ENCODE measurements around the gene HPS1.
A peak's percentile ranks its signal among the peaks of the same experiment; 100 is the strongest.

HPS1 gene

DNA sequence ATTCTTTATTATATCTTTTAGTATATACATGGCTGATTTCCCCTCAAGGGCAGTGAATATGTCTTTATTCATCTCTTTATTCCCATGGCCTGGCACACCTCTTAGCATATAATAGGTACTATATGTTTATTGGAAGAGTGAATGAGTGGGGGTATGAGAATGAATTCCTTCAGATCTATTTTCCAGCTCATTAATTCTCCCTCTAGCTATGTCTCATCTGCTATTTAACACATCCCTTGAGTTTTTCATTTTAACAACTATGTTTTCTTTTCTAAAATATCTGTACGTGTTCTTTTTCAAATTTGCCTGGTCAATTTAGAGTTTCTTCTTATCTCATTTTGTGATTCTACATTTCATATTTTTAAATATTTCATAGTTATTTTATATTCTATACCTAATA lies 14.4 kb downstream of the HPS1 start:
- DNase-seq (ENCODE audit: low read depth in 2 of 2): no peak

DNA sequence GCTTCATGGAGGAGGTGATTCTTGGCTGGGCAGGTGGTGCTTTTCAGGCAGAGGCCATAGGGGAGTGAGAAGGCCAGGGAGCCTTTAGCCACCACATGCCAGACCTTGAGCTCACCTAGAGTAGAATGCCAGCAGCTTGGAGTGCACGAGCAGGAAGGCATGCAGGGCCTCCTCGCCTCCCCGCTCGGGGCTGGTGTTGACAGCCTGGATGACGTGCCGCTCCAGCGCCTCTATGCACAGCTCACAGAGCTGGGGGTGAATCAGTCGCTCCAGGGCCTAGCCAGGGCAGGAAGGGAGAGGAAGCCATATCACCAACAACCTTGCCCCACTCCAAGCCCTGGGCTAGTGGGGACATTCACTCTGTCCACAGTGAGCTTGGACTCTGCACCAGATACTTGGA lies 15.7 kb downstream of the HPS1 start:
- DNase-seq (ENCODE audit: low read depth in 2 of 2): no peak

DNA sequence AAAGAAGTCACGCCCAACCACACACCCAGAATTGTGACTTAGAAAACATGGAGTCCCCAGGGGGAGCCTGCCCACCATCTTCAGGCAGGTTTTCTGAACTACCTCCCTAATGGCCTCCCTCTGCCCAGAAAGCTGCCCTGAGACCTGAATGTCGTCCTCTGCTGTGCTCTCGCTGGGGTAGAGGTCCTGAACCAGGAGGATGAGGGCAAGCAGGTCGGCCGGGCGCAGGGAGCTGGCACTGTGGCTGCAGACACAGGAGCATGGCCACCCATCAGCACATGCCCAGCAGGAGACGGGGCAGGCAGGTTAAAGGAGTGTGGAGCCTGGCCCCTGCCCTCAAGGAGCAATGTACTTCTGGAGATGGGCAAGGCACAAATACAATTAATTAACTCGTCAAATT lies 16.3 kb downstream of the HPS1 start:
- no peak for DNase-seq (ENCODE audit: low read depth in 2 of 2)

DNA sequence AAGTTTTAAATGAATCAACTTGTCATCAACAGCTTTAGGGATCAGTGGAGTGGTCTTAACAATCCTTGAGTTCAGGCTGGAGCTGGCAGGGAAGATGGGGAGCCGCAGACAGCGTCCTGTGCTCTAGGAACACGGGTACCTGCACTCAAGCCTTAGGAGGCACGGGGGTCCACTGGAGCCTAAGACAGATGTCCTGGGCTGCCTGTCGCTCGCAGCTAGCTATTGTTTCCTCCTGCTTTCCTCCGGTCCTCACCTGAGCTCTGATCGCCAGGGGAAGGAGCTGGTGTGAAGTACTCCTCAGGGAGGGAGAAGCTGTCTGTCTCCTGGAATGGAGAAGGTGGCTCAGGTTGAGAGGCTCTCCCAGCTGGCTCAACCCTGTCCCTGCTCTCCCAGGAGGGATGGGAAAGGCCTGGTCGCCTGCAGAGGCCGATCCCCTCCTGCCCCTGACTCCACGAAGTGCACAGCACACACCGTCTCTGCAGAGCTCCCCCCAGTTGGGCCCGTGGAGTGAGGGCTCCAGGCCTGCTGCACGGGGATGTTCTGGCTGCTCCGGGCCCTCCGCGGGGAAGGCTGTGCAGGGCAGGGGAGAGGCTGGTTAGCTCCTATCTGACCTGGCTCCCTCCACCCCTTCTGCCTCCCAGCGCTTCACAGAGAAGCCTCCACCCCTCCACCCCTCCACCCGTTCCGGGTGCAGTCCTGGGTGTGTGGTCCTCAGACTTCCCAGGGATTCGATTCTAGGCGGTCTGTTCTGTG lies 17.2 kb downstream of the HPS1 start:
- no peak for DNase-seq (ENCODE audit: low read depth in 2 of 2)

DNA sequence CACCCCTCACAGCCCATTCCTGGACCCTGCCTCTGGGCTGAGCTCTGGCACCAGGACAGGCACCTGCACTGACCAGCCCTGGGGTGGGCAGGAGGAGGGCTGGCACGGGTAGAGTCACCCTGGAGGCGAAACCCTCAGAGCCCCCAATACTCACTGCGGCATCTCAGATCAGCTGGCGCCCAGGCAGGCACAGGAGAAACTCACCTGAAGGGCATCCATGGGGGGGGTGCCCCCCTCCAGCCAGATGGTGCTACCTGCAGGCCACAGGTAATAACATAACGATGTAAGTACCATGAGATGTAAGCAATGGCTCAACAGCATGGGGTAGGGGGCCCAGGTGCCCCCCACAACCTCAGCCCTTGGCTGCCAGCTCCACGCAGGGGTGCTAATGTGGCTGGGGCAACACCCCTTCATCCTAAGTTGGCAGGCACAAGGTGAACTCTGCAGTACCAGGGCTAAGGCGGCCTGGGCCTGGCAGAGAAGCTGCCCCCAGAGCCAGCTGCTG lies 19.7 kb downstream of the HPS1 start:
- DNase-seq (ENCODE audit: low read depth in 2 of 2): no peak

DNA sequence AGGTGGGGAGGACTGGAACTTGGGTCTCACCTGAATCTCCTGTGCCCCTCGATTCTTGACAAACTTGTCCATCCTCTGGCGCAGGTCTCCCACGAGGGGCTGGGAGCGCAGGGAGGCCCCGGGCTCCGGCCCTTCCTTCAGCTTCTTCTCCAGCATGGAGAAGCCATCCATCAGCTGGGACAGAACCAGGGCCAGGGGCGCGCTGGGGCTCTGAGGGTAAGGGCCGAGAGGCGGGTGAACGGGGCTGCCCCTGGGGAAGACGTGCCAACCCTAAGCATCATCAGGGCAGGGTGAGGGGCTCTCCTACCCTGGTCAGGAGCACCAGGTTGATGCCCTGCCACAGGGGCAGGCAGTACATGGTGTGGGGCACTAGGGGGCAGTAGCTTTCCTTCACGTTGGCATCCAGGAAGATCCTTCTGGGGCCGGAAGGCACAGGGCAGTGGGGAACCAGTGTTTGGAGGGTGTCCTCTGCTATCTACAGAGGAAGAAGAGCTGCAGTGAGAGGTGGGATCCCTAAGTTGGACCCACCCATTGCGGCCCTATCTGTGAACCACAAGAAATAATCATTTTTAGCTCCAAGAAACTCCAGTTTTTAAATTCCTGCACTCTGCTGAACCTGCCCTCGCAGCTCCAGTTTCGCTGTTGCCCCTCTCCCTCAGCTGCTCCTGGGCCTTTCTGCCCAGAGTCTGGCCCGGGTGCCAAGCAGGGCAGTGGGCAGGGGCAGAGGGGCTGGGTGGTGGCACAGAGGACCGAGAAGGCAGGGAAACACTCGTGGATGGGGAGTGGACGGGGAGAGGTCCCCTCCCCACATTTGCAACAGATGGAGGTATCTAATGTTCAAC lies 21.0 kb downstream of the HPS1 start:
- no peak for DNase-seq (ENCODE audit: low read depth in 2 of 2)

DNA sequence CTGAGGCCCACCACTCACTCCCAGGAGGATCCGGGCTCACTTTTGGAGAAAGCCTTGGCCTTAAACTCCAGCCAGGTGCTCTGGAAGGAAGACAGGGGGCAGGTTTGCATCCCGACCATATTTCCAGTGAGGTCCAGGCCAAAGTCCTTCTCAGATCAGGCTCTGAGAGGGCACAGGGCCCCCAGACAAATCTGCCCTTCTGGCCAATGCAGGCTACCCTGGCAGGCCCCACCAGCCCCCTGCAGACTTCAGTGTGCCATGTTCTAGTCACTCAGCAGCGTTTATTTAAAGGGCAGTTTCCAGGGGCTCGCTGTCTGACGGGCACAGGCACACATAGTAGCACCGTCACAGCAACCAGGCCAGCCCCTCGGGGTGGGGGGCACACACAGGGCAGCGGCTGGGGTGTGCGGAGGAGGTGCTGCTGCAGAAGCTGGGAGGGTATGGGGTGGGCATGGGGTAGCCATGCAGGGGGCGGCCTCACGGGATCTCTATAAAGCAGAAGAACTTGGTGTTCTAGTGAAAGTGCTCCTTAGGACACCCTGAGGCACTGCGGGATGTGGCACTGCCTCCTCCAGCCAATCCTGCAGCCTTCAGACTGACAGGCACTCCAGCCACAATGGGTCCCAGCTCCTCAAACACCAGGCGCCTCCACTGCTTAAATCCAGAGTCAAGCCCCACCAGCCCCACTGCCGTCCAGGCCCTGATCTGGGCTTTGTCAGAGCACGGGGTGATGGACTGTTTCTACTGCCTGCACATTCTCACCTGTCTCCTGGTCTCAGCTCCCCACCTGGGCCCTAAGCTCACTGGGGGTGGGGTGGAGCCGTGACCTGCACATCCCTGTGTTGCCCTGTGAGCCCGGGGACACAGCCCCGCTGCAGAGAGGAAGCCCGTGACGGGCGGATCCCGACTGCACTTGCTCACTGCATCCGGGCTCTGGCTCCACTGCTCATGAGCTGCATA lies 22.2 kb downstream of the HPS1 start:
- DNase-seq (ENCODE audit: low read depth in 2 of 2): no peak

DNA sequence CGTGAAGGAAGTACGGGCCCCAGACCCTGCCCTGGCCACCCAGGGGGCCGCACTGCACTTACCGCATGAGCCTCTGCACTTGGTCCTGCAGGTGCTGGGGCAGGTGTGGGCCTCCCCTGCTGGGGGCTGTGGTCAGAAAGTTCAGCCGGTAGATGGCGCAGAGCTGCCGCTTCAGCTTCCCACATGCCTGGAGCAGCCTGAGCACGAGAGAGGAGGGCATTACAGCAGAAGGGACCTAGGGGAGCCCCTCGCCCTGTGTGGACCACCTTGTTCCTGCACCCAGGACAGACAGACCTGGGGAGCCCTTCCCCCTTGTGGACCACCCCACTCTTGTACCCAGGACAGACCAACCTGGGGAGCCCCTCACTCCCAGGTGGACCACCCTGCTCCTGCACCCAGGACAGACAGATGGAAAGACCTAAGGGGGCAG lies 23.0 kb downstream of the HPS1 start:
- no peak for DNase-seq (ENCODE audit: low read depth in 2 of 2)

DNA sequence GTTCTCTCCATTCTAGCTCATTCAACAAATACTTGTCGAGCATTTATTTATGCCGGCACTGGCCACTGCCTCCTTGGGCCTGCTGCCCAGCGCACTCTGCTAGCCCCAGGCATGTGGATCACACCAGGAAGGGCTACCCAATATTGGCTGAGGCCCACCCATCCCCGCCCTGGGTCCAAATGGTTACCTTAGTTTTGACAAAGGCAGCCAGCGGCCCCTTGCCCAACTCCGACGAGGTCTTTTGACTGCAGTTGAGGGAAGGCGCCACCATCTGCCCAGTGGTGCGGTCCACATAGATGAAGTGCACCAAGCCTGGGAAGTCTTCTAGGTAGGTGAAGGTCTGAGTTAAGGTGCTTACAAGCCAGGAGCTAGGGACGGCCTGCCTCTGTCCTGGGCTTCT lies 24.6 kb downstream of the HPS1 start:
- no peak for DNase-seq (ENCODE audit: low read depth in 2 of 2)

DNA sequence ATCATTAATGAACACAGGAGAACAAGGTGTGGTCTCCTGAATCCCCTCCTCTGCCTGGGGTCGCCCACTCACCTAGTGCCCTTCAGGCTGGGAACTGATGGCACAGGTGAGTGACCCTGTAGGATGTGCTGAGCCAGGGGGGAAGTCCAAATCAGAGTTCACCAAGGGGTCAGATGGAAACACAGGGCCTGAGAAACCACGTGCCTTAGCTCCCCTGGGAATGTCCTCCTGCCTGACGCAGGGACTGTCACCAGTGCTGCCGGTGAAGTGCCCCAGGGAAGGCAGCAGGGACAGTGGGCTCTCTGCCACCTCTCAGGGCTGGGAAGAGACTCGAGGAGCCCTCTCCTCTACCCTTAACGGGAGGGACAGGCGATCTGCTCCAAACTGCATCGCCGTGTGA lies 25.9 kb downstream of the HPS1 start:
- DNase-seq (ENCODE audit: low read depth in 2 of 2): no peak

DNA sequence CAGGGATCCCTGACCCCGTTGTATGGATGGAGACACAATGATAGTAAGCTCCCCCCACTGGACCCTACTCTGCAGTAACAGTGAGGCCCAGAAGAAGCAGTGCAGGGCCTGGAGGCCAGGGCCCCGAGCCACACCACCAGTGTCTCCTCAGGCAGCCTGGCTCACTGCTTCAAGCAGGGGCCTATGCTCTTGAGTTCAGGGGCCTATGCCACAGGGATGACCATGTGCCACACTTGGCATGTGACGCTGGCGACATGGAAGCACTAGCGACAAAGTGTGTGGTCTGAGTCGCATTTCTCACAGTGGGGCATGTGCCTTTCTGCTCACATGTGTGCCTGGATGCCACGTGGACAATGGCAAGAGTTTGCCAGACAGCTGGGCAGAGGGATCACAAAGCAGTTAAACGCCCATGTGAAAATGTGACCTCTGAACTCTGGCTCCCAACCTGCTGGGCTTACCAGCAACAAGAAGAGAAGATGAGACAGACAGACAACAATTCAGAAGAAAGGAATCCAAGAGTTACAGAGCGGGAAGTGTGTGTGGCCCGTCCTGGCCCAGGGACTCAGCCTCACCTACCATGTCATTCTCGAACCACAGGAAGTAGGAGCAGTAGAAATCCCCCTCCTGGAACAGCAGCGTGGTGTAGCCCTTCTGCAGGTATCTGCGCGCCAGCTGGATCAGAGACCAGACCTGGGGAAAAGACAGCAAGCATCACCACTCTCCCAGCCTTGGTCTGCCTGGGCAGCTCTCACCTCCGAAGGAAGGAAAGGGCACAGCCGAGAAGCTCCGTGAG lies 27.1 kb downstream of the HPS1 start:
- no peak for DNase-seq (ENCODE audit: low read depth in 2 of 2)

DNA sequence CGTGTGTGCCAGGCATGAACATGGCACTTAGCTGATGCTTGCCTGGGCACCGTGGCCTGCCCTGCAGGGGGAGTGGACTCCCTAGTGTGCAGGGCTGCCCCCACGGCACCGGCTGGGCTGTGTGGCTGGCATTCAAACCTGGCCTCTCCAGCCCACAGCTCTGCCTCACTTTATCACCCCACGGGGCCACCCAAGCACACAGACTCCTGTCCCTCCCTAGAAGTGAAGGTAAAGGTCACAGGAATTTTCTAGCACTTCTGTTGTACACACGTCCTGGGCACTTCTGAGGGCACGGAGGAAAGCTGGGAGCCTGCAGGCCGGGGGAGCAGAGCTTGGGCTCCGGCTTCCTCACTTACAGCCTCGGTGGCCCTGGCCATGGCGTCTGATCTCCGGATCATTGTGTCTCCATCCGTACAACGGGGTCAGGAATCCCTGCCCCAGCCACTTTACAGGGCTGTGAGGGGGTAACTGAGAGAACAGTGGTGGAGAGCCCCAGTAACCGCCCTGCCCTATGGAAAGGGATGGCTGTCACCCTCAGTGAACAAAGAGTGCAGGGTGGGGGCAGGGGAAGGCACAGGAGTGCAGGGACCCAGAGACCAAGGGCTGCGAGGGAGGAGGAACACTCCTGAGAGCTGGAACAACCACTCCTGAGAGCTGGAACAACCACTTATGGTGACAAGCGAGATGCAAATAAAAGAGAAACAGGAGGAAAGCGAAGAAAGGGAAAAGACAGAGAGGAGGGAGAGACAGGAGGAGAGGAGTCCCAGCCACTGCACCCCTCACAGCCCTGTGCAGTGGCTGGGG lies 27.9 kb downstream of the HPS1 start:
- no peak for DNase-seq (ENCODE audit: low read depth in 2 of 2)

DNA sequence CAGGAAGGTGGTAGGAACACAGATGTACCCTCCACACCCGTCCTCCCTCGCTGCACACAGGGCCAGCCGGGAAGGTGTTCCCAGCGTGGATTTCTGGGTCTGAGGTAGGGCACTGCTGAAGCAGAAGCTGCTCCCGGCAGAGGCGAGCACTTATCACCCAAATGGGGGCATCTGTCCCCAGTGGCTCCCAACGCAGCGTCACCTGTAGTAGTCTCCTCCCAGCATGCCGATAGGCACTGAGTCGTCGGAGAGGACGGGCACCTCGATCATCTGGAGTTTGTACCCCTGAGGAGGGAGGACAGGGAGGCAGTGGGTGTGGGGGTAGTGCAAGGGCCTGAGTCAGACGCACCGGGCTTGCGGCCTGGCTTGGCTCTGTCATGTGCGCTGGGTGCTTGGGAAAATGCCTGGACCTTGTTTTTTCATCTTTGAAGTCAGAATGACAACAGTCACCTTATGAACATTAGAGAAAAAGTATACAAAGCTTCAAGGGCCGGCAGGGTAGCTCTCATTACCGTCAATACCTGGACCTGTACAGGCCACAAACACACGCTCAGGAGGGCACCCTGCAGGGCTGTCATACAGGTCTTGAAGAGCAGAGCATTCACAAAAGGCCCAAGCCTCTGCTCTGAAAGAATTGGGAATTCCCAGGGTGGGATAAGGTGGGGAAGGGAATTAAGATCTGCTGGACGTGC lies 28.6 kb downstream of the HPS1 start:
- DNase-seq (ENCODE audit: low read depth in 2 of 2): no peak

DNA sequence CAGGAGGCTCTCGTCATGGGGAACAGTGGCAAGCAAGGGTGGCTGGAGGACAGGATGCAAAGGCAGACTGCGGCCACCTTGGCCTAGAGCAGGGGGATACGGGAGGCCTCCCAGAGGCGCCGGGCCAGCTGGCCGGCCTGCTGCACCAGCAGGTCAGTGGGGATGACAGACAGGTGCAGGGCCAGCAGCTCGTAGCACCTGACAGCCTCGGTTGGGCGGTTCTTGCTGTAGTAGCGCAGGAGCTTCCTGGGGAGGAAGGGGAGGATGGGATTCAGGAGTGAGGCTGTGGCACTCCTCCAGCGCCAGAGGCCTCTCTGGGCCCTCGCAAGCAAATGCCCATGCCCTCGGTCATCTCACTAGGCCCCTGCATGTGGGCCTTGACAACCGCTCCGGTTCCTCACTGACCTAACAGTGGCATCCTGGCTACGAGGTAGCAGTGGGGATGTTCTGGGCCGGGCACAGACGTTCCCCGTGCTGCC lies 29.2 kb downstream of the HPS1 start:
- DNase-seq (ENCODE audit: low read depth in 2 of 2): no peak

DNA sequence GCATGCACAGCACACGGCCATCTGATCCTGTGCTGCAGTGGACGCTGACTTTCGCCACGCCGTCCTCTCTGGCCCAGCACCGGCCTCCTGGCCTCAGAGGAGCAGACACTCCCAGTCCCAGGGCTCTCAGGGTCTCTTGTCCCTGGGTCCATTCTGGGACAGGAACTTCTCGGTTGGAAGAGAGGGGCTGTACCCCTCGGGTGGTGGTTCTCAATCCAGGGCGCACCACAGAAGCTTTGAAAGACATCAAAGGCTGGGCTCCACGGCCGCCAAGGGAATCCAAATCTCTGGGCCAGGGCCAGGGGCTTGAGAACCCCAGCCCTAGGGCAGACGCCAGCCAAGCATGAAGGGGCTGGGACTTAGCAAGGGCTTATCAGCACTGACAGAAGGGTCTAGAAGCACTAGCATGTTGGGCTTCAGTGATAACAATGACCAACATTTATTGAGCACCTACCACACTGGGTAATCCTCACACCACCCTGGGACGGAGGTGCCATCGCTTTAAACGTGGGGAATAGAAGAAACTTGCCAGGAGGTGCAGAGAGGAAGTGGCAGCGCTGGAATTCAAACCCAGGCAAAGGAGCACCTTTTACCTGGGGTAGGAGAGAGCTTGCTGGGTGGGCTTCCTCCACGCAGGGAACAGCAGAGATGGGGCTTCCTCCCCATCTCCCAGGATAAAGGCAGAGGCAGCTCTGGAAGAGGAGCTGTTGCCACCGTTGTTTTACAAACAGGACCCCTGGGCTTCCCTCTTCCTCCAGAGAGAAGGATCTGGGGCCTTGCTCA lies 29.9 kb downstream of the HPS1 start:
- DNase-seq (ENCODE audit: low read depth in 2 of 2): no peak

DNA sequence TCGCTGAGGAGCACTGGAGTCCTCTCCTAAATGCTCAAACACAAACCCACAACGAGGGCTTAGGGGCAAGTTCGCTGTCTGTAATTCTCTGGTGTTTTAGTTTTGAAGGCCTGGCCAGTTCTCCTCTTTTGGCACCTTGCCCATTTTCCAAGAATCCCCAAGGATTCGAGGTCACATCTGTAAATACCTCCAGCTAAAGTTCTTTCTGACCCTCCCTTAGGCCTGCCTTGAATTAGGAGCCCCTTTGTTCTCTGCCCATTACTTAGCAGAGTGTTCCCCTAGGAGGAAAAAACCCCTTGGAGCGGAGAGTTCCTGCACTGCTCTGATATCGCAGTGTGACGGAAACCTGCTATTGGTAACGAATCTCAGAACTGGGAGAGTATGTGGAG lies 31.0 kb downstream of the HPS1 start:
- DNase-seq (ENCODE audit: low read depth in 2 of 2): no peak

DNA sequence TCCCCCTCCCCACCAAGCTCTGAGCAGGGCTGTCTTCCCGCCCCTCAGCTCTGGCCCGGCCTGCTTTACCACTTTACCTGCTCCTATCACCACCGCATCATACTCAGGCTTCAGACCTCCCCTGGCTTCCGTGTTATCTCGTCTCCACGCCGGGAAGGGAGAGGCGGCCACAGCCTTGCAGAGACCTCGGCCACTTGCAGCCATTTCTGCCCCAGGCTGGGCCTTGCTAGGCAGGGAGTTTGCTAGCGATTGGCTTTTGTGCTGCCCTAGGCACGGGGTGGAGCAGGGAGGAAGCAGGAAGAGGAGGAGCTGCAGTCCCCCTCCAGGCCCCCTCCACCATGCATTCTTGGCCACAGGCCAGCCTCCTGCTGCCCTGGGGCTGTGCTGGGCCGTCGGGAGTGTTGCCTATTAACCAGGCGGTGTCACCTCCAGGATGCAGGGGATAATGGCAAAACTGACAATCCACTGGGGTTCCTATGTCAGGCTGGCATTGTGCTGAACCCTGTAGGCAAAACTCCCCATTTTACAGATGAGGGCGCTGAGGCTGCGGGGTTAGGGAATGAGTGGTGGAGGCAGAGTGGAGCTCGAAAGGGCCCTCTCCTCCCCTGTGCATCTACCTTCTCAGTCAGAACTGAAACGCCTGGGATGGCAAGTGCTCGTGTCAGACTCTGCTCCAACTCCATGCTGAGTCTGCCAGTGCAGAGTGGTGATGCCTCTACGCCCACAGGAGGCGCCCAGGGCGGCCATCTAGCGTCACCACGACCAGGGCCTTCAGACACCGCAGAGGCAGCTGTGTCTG lies 31.6 kb downstream of the HPS1 start, which contains the start of gene PYROXD2:
PYROXD2 (minus strand) TSS at position 251 of the 799 bp plus-strand sequence; CDS start at position 204, 47 bp downstream.
- peak in 1 of 2 donors; percentile 12 for DNase-seq (ENCODE audit: low read depth in 2 of 2)

DNA sequence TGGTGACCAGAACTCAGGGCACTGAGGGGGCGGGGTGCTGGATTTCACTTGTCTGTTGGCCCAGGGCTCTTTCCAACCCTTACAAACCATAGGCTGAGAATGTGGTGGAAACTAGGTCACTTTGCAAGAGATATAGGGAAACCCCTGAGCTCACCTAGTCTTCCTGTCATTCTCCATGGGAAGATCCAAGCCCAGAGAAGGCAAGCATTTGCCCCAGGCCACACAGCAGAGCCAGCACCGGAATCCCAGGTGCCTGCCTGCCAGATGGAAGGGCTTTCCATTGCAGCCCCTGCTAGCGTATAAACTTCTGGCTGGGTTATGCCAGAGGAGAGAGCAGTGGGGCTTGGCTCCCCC lies 32.2 kb downstream of the HPS1 start:
- DNase-seq (ENCODE audit: low read depth in 2 of 2): no peak

Measured in stimulated activated CD8-positive, alpha-beta memory T cell treated with anti-CD3 and anti-CD28 coated beads, Interleukin-7, amount 100 ng/mL, for 4 hours (primary cell).